Osteocyte (in vitro differentiated cells): ENCODE measurements around the gene SOAT2. TPM values are rescaled to one million over a fixed set of nuclear protein-coding genes. Genes with fewer than 3 reads are reported as not detected.

Source experiments
- DNase-seq: peaks from one replicate; pipeline ENCODE4 v3.0.0; 2021; ENCODE audit warnings: mixed read lengths; ENCODE audit not compliant: unreplicated experiment; ENCODE audit errors: extremely low spot score
- H3K27ac Mint-ChIP-seq: one replicate; pipeline ENCODE4 v1.8.0; 2021; ENCODE audit warnings: mild to moderate bottlenecking, mixed read lengths; ENCODE audit not compliant: unreplicated experiment
- H3K27me3 Mint-ChIP-seq: one replicate; pipeline ENCODE4 v1.8.0; 2021; ENCODE audit warnings: mixed read lengths; ENCODE audit not compliant: unreplicated experiment
- H3K36me3 Mint-ChIP-seq: one replicate; pipeline ENCODE4 v1.8.0; 2021; ENCODE audit warnings: mixed read lengths; ENCODE audit not compliant: unreplicated experiment
- H3K4me1 Mint-ChIP-seq: one replicate; pipeline ENCODE4 v1.8.0; 2021; ENCODE audit warnings: mixed read lengths; ENCODE audit not compliant: unreplicated experiment
- H3K4me3 Mint-ChIP-seq: one replicate; pipeline ENCODE4 v1.8.0; 2021; ENCODE audit warnings: mild to moderate bottlenecking, moderate library complexity, mixed read lengths; ENCODE audit not compliant: unreplicated experiment
- H3K9me3 Mint-ChIP-seq: one replicate; pipeline ENCODE4 v1.8.0; 2021; ENCODE audit warnings: mixed read lengths; ENCODE audit not compliant: unreplicated experiment
- total RNA-seq: library from RNA; stranded (reverse); gene quantifications from 2 replicates; pipeline ENCODE4 v1.2.1, GENCODE V29; 2021
- TF ChIP-seq, protein P1 (sequence below): fragments of 200-600 bp; sonication (generic); IDR thresholded peaks from 2 replicates; pipeline ENCODE4 v1.5.0; 2021; ENCODE audit warnings: antibody characterized with exemption, mild to moderate bottlenecking, moderate library complexity

Gene SOAT2
- total RNA-seq, 1 donor from 2014 or later: not detected

DNA sequence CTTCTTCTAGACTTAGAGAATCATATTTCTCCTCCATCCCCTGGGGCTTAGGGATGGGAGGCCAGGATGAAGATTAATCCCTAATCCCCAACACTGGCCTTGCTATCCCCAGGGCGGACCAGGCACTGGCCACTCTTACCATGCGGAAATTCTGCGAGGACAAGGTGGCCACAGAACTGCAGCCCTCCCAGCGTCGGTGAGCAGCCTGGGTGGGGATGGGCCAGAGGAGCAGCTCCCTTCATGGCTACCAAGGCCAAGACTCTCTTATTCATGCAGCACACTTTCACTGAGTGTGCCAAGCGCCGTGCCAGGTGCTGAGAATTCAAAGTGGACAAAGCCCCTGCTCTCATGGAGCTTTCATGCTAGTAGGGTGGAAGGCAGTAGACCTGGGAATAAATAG is 46.4 kb upstream of the SOAT2 start:
- H3K27me3 Mint-ChIP-seq: no peaks in the 10 kb centered on the region
- peaks cover 23% of the 10 kb centered on the region for H3K36me3 Mint-ChIP-seq
- DNase-seq: no peak
- no peak overlapping the region for H3K4me3 Mint-ChIP-seq
- H3K9me3 Mint-ChIP-seq: no peaks in the 10 kb centered on the region
- peak overlapping the region; percentile 23 for H3K27ac Mint-ChIP-seq
- peaks cover 49% of the 10 kb centered on the region for H3K4me1 Mint-ChIP-seq
- TF ChIP-seq, protein P1, sequence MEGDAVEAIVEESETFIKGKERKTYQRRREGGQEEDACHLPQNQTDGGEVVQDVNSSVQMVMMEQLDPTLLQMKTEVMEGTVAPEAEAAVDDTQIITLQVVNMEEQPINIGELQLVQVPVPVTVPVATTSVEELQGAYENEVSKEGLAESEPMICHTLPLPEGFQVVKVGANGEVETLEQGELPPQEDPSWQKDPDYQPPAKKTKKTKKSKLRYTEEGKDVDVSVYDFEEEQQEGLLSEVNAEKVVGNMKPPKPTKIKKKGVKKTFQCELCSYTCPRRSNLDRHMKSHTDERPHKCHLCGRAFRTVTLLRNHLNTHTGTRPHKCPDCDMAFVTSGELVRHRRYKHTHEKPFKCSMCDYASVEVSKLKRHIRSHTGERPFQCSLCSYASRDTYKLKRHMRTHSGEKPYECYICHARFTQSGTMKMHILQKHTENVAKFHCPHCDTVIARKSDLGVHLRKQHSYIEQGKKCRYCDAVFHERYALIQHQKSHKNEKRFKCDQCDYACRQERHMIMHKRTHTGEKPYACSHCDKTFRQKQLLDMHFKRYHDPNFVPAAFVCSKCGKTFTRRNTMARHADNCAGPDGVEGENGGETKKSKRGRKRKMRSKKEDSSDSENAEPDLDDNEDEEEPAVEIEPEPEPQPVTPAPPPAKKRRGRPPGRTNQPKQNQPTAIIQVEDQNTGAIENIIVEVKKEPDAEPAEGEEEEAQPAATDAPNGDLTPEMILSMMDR: no peak

DNA sequence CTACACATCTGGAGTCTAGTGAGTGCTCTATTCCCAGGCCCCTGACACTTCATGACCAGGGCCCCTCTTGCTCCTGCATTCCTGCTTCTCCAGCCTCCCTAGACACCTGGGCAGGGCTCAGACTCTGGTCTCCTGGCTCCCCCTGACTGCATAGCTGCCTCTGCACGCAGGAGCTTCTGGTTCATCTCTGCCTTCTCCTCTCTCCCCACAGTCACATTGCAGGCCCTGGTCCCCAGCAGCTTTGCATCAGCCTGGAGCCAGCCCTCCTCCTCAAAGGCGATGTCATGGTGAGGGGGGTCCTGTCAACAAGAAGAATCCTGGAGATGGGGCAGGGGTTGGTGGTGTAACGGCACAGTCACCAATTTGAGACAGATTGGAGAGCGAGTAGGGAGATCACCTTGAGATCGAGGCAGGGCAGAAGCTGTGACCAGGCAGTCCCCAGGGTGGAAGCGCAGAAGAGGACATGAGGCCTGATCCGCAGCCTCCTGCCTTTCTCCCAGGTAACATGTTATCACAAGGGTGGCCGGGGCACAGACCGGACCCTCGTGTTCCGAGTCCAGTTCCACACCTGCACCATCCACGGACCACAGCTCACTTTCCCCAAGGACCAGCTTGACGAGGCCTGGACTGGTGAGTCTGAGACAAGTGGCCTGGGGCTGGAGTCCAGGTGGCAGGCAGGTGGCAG is 45.3 kb upstream of the SOAT2 start:
- Mint-ChIP-seq H3K36me3 (peaks cover 23% of the 10 kb centered on the region), H3K9me3 (no peaks in the 10 kb centered on the region), H3K4me3 (no peak overlapping the region), H3K27ac (peak overlapping the region; percentile 24), H3K27me3 (no peaks in the 10 kb centered on the region), H3K4me1 (peaks cover 49% of the 10 kb centered on the region)
- no peak for DNase-seq
- TF ChIP-seq, protein P1: no peak

DNA sequence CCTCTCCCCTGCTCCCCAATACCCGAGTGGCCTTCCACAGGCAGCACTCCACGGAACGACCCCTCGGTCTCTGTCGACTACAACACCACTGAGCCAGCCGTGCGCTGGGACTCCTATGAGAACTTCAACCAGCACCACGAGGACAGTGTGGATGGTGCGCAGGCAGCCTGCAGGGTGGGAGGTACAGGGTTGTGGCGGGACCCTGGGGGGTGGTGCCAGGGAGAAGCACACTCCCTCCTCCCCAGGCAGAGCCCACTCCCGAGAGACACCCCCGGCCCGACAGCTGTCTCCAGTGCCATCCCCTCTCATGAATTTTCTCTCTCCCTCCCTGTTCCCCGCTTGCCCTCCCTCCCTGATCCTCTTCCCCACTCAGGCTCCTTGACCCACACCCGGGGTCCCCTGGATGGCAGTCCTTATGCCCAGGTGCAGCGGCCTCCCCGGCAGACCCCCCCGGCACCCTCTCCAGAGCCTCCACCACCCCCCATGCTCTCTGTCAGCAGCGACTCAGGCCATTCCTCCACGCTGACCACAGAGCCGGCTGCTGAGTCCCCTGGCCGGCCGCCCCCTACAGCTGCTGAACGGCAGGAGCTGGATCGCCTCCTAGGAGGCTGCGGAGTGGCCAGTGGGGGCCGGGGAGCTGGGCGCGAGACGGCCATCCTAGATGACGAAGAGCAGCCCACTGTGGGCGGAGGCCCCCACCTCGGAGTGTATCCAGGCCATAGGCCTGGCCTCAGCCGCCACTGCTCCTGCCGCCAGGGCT is 44.4 kb upstream of the SOAT2 start:
- no peaks in the 10 kb centered on the region for H3K9me3 Mint-ChIP-seq
- H3K27ac Mint-ChIP-seq: no peak overlapping the region
- H3K4me3 Mint-ChIP-seq: no peak overlapping the region
- H3K4me1 Mint-ChIP-seq: peaks cover 49% of the 10 kb centered on the region
- H3K36me3 Mint-ChIP-seq: peaks cover 30% of the 10 kb centered on the region
- TF ChIP-seq, protein P1: no peak
- H3K27me3 Mint-ChIP-seq: no peaks in the 10 kb centered on the region
- DNase-seq: peak; percentile 77

DNA sequence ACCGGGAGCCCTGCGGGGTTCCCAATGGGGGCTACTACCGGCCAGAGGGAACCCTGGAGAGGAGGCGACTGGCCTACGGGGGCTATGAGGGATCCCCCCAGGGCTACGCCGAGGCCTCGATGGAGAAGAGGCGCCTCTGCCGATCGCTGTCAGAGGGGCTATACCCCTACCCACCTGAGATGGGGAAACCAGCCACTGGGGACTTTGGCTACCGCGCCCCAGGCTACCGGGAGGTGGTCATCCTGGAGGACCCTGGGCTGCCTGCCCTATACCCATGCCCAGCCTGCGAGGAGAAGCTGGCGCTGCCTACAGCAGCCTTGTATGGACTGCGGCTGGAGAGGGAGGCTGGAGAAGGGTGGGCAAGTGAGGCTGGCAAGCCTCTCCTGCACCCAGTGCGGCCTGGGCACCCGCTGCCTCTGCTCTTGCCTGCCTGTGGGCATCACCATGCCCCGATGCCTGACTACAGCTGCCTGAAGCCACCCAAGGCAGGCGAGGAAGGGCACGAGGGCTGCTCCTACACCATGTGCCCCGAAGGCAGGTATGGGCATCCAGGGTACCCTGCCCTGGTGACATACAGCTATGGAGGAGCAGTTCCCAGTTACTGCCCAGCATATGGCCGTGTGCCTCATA is 43.7 kb upstream of the SOAT2 start:
- Mint-ChIP-seq H3K9me3 (no peaks in the 10 kb centered on the region), H3K27ac (peak overlapping the region; percentile 14), H3K27me3 (no peaks in the 10 kb centered on the region), H3K4me1 (peaks cover 51% of the 10 kb centered on the region), H3K4me3 (no peak overlapping the region), H3K36me3 (peaks cover 32% of the 10 kb centered on the region)
- peak; percentile 82 for DNase-seq
- TF ChIP-seq, protein P1: no peak
